Mucosa of descending colon (tissue), 3 donors: ENCODE data around the gene NFATC3. TPM values are rescaled to one million over a fixed set of nuclear protein-coding genes. Genes with fewer than 3 reads are reported as not detected.

ENCODE experiments used
- ATAC-seq: fragments of 200-7000 bp; cut with Tn5 transposase; one replicate; pipeline ENCODE4 v1.9.1; 2020; ENCODE audit warnings: mild to moderate bottlenecking, moderate library complexity
- DNase-seq, 3 donors: peaks; one replicate each; pipeline ENCODE4 v3.0.0-alpha.2; 2020
- H3K36me3 ChIP-seq: fragments of 200-600 bp; one replicate; pipeline ENCODE4 v1.8.0; 2021; ENCODE audit warnings: low read depth, mild to moderate bottlenecking
- H3K4me1 ChIP-seq: fragments of 200-600 bp; one replicate; pipeline ENCODE4 v1.8.0; 2021; ENCODE audit warnings: low read depth, mild to moderate bottlenecking
- H3K4me3 ChIP-seq: fragments of 200-600 bp; one replicate; pipeline ENCODE4 v1.8.0; 2021; ENCODE audit warnings: mild to moderate bottlenecking
- H3K9me3 ChIP-seq: fragments of 200-600 bp; one replicate; pipeline ENCODE4 v1.8.0; 2021; ENCODE audit warnings: mild to moderate bottlenecking
- intact Hi-C, 2 donors: fragments of 100-400 bp; cut with DNase I in 1 of 2; cut with micrococcal nuclease in 1 of 2; formaldehyde crosslinking; loops; one replicate each; pipeline versions ENCODE4 v1.11.0 to v1.11.1; 2022; cut with DNase I, micrococcal nuclease
- total RNA-seq, 3 donors: library from RNA; stranded (reverse); fragmentation: NEBNext Ultra II Directional in 2 of 3; extraction: Animal tissue kit (Norgen Biotek cat#: 25700) in 2 of 3; gene quantifications; one replicate each; pipeline versions ENCODE4 v1.2.1 to v1.2.4, GENCODE V29; 2021 to 2023
- TF ChIP-seq, protein P1 (sequence below): fragments of 200-600 bp; IDR thresholded peaks from one replicate; pipeline ENCODE4 v1.8.0; 2022; ENCODE audit warnings: antibody characterized with exemption, mild to moderate bottlenecking
- donor health status: DM: no; HTN: no; CAD: no; lungs with moderate emphysema.
- donor health status: DM: no; HTN: no; CAD: no.
- donor health status: DM: no; HTN: yes; CAD: no.

NFATC3 gene
- total RNA-seq, 3 donors from 2014 or later: 24.2 to 44.0 (median 25.5) TPM

DNA sequence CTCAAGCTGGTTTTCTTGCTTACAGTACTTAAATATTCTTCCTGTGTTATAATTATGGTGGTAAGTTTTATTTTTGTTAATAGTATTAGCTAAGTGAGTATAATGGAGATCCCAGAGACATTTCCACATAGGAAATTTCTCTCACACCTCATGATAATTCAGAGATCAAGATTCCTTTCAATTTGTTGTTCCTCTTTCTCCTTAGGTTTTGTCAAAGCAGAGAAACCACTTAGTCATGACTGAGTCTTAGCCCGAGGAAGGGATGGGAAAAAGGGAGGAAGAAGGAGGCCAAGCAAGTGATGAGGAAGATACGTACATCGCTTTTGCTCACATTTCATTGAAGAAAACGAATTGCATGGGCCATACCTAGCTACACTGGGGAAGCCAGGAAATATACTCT, 132.3 kb downstream of the NFATC3 start:
- H3K9me3 ChIP-seq: no peaks in the 10 kb centered on the region
- no peak overlapping the region for H3K4me3 ChIP-seq
- intact Hi-C loops: no loop called here
- H3K36me3 ChIP-seq: no peaks in the 10 kb centered on the region
- no peaks in the 10 kb centered on the region for H3K4me1 ChIP-seq
- DNase-seq: no peak
- TF ChIP-seq, protein P1, sequence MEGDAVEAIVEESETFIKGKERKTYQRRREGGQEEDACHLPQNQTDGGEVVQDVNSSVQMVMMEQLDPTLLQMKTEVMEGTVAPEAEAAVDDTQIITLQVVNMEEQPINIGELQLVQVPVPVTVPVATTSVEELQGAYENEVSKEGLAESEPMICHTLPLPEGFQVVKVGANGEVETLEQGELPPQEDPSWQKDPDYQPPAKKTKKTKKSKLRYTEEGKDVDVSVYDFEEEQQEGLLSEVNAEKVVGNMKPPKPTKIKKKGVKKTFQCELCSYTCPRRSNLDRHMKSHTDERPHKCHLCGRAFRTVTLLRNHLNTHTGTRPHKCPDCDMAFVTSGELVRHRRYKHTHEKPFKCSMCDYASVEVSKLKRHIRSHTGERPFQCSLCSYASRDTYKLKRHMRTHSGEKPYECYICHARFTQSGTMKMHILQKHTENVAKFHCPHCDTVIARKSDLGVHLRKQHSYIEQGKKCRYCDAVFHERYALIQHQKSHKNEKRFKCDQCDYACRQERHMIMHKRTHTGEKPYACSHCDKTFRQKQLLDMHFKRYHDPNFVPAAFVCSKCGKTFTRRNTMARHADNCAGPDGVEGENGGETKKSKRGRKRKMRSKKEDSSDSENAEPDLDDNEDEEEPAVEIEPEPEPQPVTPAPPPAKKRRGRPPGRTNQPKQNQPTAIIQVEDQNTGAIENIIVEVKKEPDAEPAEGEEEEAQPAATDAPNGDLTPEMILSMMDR: no peak
- ATAC-seq: no peak

DNA sequence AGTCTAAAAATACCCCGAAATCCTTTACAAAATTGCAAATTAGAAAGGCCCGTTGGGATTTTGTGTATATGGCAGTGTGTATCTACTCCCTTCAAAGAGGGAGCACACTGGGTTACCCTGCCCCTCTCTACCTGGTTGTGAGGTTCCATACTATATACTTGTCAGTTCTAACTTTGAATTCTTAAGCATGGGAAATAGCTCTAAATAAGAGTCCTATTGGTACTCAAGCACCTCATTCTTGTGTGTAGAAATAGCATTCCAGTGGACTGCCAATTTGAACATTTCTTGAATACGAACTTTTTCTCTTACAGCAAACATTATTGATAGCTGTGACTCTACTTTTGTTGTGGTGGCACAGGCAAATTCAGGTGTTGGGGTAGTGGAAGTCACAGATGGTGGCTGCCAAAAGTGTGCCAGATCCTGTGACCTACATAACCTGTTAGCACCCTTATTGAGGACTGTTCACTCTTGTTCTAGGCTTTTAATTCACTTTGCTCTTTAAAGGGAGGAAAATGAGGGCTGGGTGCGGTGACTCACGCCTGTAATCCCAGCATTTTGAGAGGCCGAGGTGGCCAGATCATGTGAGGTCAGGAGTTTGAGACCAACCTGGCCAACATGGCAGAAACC, 134.7 kb downstream of the NFATC3 start:
- DNase-seq (no peak), ATAC-seq (no peak)
- TF ChIP-seq, protein P1: no peak
- Histone ChIP-seq H3K36me3 (no peaks in the 10 kb centered on the region), H3K4me1 (no peaks in the 10 kb centered on the region), H3K9me3 (no peaks in the 10 kb centered on the region), H3K4me3 (no peak overlapping the region)
- intact Hi-C loops: loop anchor here in 1 of 2 donors (5.0 kb wide), 1 partner anchor 73 kb away; no protein-coding TSS in a partner anchor

DNA sequence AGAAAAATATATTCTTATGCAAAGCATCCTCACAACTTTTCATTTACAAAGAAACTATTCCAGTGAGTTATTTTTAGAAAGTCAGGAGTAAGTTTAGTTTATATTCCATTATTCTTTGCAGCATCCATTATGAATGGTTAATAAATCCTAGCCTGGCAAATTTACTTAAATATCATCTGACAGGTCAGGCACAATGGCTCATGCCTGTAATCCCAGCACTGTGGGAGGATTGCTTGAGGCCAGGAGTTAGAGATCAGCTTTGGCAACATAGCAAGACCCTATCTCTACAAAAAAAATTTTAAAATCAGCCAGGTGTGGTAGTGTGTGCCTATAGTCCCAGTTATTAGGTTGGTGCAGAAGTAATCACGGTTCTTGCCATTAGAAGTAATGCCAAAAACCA, 137.9 kb downstream of the NFATC3 start:
- intact Hi-C loops: loop anchor here in 1 of 2 donors (5.0 kb wide), 1 partner anchor 76 kb away; no protein-coding TSS in a partner anchor
- Histone ChIP-seq H3K4me3 (no peak overlapping the region), H3K9me3 (no peaks in the 10 kb centered on the region), H3K4me1 (peaks cover 13% of the 10 kb centered on the region), H3K36me3 (peaks cover 3% of the 10 kb centered on the region)
- no peak for ATAC-seq
- no peak for DNase-seq
- TF ChIP-seq, protein P1: no peak

DNA sequence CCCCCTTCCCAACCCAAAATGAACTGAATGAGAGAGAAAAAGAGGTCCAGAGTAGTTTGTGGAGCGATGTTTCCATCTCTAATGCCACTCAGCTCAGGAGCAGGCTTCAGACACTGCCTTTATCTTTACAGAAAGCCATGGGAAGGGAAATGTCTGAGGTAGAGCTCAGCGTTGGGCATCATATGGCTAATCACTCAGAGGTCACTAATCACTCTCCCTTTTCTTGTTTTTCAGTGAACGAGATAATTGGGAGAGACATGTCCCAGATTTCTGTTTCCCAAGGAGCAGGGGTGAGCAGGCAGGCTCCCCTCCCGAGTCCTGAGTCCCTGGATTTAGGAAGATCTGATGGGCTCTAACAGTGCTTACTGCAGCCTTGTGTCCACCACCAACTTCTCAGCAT, 140.9 kb downstream of the NFATC3 start:
- intact Hi-C loops: no loop called here
- ATAC-seq (no peak), DNase-seq (no peak)
- TF ChIP-seq, protein P1: no peak
- Histone ChIP-seq H3K36me3 (peaks cover 3% of the 10 kb centered on the region), H3K4me3 (no peak overlapping the region), H3K9me3 (no peaks in the 10 kb centered on the region), H3K4me1 (peaks cover 16% of the 10 kb centered on the region)

DNA sequence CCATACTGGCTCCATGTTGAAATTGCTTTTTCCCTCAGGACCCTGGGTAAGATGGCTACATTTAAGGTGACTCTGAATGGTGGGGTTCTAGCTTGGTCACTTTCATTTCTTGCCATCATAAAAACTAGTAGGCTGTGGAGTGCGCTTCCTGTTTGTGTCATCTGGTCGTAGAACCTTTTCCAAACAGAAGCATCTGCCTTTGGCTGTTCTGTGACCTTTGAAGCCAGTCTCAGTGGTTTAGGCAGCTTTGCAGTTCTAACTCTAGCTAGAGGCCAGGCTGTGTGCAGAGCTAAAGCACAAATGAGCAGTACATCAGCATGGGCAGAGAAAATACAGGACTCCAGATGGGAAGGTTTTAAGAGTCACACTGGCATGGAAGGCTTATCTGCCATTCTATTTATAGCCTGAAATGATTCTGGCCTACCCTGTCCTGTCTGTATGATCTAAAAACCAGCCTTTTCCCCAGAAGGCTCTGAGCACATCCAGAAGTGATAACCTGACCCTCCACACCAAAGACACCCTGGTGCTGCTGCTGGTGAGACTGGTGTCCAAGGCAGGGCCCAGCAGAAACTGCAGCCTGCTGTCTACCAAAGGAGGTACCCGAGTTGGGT, 142.1 kb downstream of the NFATC3 start:
- H3K4me1 ChIP-seq: peaks cover 16% of the 10 kb centered on the region
- ATAC-seq (peak; percentile 71), DNase-seq (peak in 1 of 3 donors; percentile 29)
- no peak overlapping the region for H3K4me3 ChIP-seq
- TF ChIP-seq, protein P1: no peak
- no peaks in the 10 kb centered on the region for H3K9me3 ChIP-seq
- peaks cover 3% of the 10 kb centered on the region for H3K36me3 ChIP-seq
- intact Hi-C loops: no loop called here
